Sigmoid colon (tissue), 4 donors: ENCODE data around the gene SEMA3F.

Experiments
- EP300 ChIP-seq, 4 donors: sonication (generic); formaldehyde crosslinking; IDR thresholded peaks; one replicate each; pipeline ENCODE4 v1.6.1; 2017; ENCODE audit warnings: antibody characterized with exemption in 4 of 4
- TF ChIP-seq, protein P1 (sequence below), 4 experiments: fragments of 450-650 bp in 3 of 4; fragments of 200-600 bp in 1 of 4; IDR thresholded peaks; one replicate each; pipeline ENCODE4 v1.5.1; 2016 to 2019; ENCODE audit warnings: antibody characterized with exemption in 4 of 4, mild to moderate bottlenecking in 3 of 4, moderate library complexity in 2 of 4

DNA sequence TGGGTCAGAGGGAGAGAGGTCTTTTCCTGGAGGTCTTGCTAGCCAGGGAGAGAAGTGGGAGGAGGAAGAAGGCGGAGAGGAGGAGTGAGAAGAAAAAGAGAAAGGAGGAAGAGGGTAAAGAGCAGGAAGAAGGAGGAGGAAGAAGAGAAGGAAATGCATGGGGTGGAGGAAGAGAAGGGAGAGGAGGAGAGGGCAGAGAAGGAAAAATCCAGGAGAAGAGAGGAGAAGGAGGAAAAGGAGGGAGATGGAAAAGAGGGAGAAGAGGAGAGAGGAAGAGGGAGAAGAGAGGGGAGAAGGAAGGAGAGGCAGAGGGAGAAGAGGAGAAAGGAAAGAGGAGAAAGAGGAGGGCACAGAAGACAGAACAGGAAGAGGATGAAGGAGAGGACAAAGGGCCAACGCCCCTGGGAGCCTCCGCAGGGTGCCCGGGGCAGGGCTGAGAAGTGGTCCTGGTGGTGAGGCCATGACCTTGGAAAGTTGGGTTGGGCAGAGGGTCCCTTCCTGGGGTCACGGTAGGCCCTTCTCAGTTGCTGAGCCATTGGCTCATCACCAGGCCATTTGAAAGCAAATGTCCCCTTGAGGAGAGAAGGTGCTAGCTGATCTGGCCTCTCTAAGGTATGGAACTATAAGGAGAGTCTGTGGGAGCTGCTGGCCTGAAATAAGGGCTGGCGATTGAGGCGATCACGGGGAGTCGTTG lies 1.2 kb upstream of the SEMA3F start:
- no peak for TF ChIP-seq EP300 (IDR thresholded peaks at IDR 0.05)
- TF ChIP-seq, protein P1, sequence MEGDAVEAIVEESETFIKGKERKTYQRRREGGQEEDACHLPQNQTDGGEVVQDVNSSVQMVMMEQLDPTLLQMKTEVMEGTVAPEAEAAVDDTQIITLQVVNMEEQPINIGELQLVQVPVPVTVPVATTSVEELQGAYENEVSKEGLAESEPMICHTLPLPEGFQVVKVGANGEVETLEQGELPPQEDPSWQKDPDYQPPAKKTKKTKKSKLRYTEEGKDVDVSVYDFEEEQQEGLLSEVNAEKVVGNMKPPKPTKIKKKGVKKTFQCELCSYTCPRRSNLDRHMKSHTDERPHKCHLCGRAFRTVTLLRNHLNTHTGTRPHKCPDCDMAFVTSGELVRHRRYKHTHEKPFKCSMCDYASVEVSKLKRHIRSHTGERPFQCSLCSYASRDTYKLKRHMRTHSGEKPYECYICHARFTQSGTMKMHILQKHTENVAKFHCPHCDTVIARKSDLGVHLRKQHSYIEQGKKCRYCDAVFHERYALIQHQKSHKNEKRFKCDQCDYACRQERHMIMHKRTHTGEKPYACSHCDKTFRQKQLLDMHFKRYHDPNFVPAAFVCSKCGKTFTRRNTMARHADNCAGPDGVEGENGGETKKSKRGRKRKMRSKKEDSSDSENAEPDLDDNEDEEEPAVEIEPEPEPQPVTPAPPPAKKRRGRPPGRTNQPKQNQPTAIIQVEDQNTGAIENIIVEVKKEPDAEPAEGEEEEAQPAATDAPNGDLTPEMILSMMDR (IDR thresholded peaks at IDR 0.05), result no peak
